Testis (tissue), 2 donors: ENCODE results near the gene GLDC.

ENCODE experiments used
- CTCF ChIP-seq, 3 experiments: fragments of 450-650 bp in 2 of 3; fragments of 200-600 bp in 1 of 3; sonication (generic) in 1 of 3; IDR thresholded peaks; one replicate each; pipeline ENCODE4 v1.5.1; 2016 to 2019; ENCODE audit warnings: antibody characterized with exemption in 3 of 3, mild to moderate bottlenecking in 2 of 3, moderate library complexity in 1 of 3
- POLR2A ChIP-seq: fragments of 450-650 bp; IDR thresholded peaks from one replicate; pipeline ENCODE4 v1.6.1; 2017; ENCODE audit warnings: antibody characterized with exemption, mild to moderate bottlenecking, moderate library complexity

GRCh38 chr9:6551136-6551535 lies 94.4 kb downstream of the GLDC start:
- TF ChIP-seq CTCF (IDR thresholded peaks at IDR 0.05) (no peak), POLR2A (no peak)
